HG03558 (cell line): Measurements from ENCODE around the gene RNASET2.
"Not testable (repeated sequence)": the region's sequence is repeated elsewhere in the genome, so short reads cannot be mapped to it uniquely, and the experiment has no call there.

Experiments
- ATAC-seq: cut with Tn5 transposase; IDR thresholded peaks from one replicate; pipeline ENCODE4 v1.9.1; 2021; ENCODE audit warnings: moderate number of reproducible peaks; ENCODE audit not compliant: unreplicated experiment; ENCODE audit errors: extremely low read depth

Gene RNASET2

GRCh38 chr6:166929542-166930189 lies 26.7 kb downstream of the RNASET2 start:
- no peak for ATAC-seq

- no peak for ATAC-seq
Measured at GRCh38 chr6:166928644-166929541, 27.5 kb downstream of the RNASET2 start.

- ATAC-seq, result no peak
Measured at GRCh38 chr6:166927935-166928643, 28.3 kb downstream of the RNASET2 start.

DNA sequence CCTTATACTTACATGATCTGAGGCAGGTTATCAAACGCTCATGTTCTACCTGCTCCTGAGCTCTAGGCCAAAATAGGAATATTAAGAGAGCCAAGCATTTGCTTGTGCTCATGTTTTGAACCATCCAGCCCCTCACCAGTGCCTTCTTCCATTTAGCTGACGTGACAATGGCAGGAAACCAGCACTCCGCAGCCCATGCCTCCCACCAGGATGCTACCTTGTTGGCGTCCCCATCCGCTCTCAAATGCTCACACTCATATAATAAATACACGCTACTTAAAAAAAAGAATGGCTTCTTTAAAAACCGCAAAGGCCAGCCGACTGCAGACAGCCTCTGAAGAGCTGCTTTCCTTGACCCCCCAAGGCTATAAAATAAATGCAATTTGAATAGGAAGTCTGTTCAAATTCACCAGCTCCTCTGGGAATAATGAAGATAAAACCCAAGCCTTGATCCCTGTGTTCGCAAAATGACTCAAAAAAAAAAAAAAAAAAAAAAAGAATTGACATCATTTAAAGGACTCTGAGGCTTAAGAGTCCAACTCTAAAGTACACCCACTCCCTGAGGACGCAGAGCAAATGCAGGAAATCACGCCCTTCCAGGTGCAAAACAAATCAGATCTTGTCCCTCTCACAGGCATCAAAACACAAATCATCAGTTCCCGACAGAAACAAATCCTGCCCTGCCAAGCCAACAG lies 29.0 kb downstream of the RNASET2 start:
- no peak for ATAC-seq

- no peak for ATAC-seq
Measured at GRCh38 chr6:166926748-166927147, 29.6 kb downstream of the RNASET2 start.

- ATAC-seq, result no peak
Measured at GRCh38 chr6:166925141-166925996, 31.0 kb downstream of the RNASET2 start.

DNA sequence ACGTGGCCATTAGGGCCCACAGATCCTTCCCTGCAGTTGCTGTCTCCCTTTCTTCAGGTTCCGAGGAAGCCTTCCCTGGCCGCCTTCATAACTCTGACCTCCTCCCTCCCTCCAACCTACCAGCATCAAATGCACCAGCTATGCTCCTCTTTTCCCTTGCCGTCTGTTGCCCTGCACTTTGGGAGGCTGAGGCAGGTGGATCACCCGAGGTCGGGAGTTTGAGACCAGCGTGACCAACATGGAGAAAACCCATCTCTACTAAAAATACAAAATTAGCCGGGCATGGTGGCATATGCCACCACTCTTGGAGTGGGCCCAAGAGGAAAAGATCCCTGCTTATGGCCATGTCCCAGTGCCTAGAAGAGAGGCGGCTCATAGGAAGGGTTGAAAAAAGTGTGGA lies 31.8 kb downstream of the RNASET2 start:
- no peak for ATAC-seq

DNA sequence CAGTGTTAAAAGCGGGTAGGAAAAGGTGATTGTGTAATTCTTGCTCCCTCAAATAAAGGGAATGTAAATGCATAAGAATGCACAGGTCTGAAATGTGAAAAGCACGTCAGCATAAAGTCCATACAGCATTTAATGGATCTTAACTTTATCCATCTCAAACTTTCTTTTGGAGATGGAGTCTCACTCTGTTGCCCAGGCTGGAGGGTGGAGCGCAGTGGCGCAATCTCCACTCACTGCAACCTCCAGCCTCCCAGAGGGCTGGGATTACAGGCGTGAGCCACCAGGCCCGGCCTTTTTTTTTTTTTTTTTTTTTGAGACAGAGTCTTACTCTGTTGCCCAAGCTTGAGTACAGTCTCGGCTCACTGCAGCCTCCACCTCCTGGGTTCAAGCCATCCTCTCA lies 33.4 kb downstream of the RNASET2 start:
- ATAC-seq, result no peak

- no peak for ATAC-seq
Measured at GRCh38 chr6:166921570-166921969, 34.8 kb downstream of the RNASET2 start.

DNA sequence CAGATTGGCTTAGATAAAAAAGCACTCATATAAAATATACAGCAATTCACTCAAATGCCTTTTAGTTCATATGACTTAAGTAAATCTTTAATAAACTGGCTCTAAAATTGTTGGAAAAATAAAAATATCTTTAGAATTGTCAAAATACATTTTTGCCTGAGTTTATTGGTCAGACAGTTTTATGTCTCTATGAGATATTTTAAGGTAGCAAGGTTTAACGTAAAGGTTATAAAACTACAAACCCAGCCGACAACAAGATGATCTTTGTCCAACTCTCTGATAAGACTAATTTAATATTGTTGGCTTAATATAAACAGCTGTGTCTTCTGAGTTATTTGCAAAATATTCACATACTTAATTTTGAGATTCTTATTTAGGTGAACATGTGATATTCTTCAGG lies 39.5 kb downstream of the RNASET2 start:
- no peak for ATAC-seq

DNA sequence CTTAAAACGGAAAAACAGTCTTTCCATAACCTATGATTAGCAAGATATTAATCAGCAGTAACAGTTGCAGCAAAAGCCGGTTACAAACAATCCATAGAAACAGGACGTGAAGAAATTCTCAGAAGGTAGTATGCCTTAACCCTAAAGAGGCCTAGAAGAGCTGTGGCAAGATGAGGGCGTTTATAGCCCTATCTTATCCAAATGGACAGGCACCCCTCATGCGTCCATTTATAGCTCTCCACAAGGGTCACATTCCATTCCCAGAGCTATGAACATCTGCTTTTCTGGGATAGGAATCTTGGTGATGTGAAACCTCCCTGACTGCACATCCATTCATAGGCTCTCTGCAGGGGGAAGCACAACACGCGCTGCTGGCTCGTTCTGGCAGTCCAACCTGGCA lies 40.9 kb downstream of the RNASET2 start:
- not testable (repeated sequence) for ATAC-seq

GRCh38 chr6:166914952-166915351 lies 41.4 kb downstream of the RNASET2 start:
- ATAC-seq, result not testable (repeated sequence)

DNA sequence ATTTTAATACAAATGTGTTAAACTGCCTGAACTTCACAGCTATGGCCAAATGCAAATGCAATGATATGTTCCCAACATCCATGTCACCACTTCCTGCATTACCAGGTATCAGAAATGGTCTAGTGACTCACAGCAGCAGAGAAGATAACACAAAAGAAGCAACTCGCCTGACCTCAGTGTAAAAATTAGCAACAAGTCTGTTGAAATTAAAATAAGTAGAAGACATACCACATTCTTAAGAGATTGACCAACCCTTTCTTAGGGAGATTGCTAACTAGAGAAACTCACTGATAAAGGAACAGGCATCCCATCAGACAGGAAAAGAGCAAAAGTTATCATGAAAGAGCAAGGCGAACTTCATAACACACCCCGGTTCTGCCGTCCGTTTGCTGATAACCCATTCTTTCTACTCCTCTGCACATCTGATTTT lies 45.1 kb downstream of the RNASET2 start:
- ATAC-seq, result no peak

DNA sequence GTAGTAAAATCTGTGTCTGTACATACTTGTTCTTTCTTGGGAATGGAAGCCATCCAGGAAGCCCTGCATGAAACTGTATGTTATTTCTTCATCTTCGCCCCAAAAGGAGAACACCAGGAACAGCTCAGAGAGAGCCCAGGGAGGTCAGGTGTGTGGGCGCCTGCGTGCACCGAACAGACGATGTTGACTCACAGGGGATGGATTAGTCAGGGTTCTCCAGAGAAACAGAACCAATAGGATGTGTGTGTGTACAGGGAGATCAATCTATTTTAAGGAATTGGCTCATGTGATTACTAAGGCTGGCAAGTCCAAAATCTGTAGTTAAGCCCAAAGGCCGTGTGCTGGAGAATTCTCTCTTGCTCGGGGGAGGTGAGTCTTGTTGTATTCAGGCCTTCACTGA lies 45.7 kb downstream of the RNASET2 start:
- ATAC-seq, result no peak

GRCh38 chr6:166908811-166909210 lies 47.5 kb downstream of the RNASET2 start:
- ATAC-seq, result no peak

GRCh38 chr6:166907871-166908806 lies 48.2 kb downstream of the RNASET2 start:
- no peak for ATAC-seq

DNA sequence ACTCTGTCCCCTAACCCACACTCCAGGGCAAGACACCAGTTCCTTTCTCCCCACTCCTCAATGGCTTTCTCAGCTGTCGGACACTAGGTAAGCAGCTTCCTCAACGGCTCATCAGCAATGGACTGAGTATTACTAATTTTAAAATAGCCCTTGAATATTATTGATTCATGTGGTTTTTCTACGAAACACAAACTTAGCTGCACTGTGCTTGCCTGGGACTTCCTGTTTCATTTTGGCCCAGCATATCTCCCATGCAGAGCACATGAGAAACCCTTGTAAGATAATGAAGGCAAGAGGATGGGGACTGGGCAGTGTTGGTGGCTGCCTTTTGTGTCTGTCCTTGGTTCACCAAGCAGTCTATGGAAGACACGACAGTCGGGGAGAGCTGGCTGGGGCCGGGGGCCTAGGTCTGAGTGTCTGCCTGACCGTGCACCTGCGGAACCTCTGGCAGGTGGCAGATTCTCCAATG lies 48.9 kb downstream of the RNASET2 start:
- ATAC-seq, result peak; percentile 77

DNA sequence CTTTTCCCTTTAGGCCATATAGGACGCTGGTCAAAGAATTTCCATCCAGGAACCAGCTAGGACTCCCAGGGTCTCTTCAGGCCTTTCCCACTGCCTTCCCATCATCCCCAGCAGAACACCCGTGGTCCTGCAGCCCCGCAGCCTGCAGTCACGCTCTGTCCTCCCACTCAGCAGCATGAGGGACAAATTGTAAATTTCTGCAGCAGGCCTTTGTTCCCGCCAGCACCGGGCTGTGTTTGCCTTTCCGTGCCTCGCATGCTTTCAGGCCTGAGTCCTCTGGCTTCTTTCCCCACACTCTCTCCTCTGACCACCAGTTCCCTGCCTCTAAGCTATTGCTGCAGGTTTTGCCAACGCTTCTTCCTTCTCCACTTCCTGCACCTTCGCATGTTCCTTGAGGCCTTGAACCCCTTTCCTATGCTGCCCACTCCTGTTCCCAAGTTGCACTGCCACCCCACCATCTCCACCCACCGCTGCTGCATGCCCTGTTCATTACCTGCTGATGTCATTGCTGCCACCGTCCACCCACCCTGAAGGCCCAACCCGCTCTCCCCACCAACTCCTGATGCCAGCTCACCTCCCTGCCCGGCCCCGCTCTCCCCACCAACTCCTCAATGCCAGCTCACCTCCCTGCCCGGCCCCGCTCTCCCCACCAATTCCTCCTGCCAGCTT lies 49.8 kb downstream of the RNASET2 start:
- ATAC-seq, result no peak
